Activated naive CD8-positive, alpha-beta T cell (primary cell): ENCODE results near the gene PRKAR1B.
A peak's percentile ranks its signal among the peaks of the same experiment; 100 is the strongest.

Experiments used
- H3K27ac Mint-ChIP-seq: one replicate; pipeline ENCODE4 v1.8.0; 2021; ENCODE audit warnings: mixed read lengths
- H3K27me3 Mint-ChIP-seq: one replicate; pipeline ENCODE4 v1.8.0; 2021; ENCODE audit warnings: mixed read lengths
- H3K36me3 Mint-ChIP-seq: one replicate; pipeline ENCODE4 v1.8.0; 2021; ENCODE audit warnings: mixed read lengths
- H3K4me1 Mint-ChIP-seq: one replicate; pipeline ENCODE4 v1.8.0; 2021; ENCODE audit warnings: low read depth, mixed read lengths
- H3K4me3 Mint-ChIP-seq: one replicate; pipeline ENCODE4 v1.8.0; 2021; ENCODE audit warnings: mild to moderate bottlenecking, mixed read lengths
- H3K9me3 Mint-ChIP-seq: one replicate; pipeline ENCODE4 v1.8.0; 2021; ENCODE audit warnings: low read depth, mixed read lengths

Gene PRKAR1B

GRCh38 chr7:572416-573268 lies 154.4 kb downstream of the PRKAR1B start:
- H3K36me3 Mint-ChIP-seq = peaks cover 6% of the 10 kb centered on the region
- no peaks in the 10 kb centered on the region for H3K27me3 Mint-ChIP-seq
- H3K4me3 Mint-ChIP-seq = no peak overlapping the region
- no peak overlapping the region for H3K27ac Mint-ChIP-seq
- no peaks in the 10 kb centered on the region for H3K9me3 Mint-ChIP-seq
- H3K4me1 Mint-ChIP-seq = no peaks in the 10 kb centered on the region

- Mint-ChIP-seq H3K4me3 (no peak overlapping the region), H3K36me3 (peaks cover 6% of the 10 kb centered on the region), H3K9me3 (no peaks in the 10 kb centered on the region), H3K27ac (no peak overlapping the region), H3K4me1 (no peaks in the 10 kb centered on the region), H3K27me3 (no peaks in the 10 kb centered on the region)
Observed at GRCh38 chr7:571718-572415, 155.2 kb downstream of the PRKAR1B start.

- H3K4me3 Mint-ChIP-seq = no peak overlapping the region
- no peaks in the 10 kb centered on the region for H3K27me3 Mint-ChIP-seq
Observed at GRCh38 chr7:571096-571717, 155.9 kb downstream of the PRKAR1B start.

GRCh38 chr7:570801-571070 lies 156.3 kb downstream of the PRKAR1B start:
- H3K36me3 Mint-ChIP-seq = peaks cover 4% of the 10 kb centered on the region
- no peak overlapping the region for H3K27ac Mint-ChIP-seq
- no peak overlapping the region for H3K4me3 Mint-ChIP-seq
- no peaks in the 10 kb centered on the region for H3K9me3 Mint-ChIP-seq
- no peaks in the 10 kb centered on the region for H3K4me1 Mint-ChIP-seq
- no peaks in the 10 kb centered on the region for H3K27me3 Mint-ChIP-seq

More at GRCh38 chr7:571096-571717, 155.9 kb downstream of the PRKAR1B start:
- Mint-ChIP-seq H3K4me1 (no peaks in the 10 kb centered on the region), H3K36me3 (peaks cover 6% of the 10 kb centered on the region), H3K9me3 (no peaks in the 10 kb centered on the region), H3K27ac (no peak overlapping the region)

GRCh38 chr7:569996-570800 lies 156.9 kb downstream of the PRKAR1B start:
- no peaks in the 10 kb centered on the region for H3K27me3 Mint-ChIP-seq
- H3K27ac Mint-ChIP-seq = no peak overlapping the region
- H3K36me3 Mint-ChIP-seq = peaks cover 3% of the 10 kb centered on the region
- no peak overlapping the region for H3K4me3 Mint-ChIP-seq
- H3K4me1 Mint-ChIP-seq = no peaks in the 10 kb centered on the region
- H3K9me3 Mint-ChIP-seq = no peaks in the 10 kb centered on the region

- Mint-ChIP-seq H3K27me3 (no peaks in the 10 kb centered on the region), H3K9me3 (no peaks in the 10 kb centered on the region), H3K4me3 (no peak overlapping the region), H3K4me1 (no peaks in the 10 kb centered on the region), H3K27ac (no peak overlapping the region), H3K36me3 (no peaks in the 10 kb centered on the region)
Observed at GRCh38 chr7:569071-569855, 157.8 kb downstream of the PRKAR1B start.

GRCh38 chr7:568031-568951 lies 158.8 kb downstream of the PRKAR1B start:
- no peaks in the 10 kb centered on the region for H3K27me3 Mint-ChIP-seq
- H3K36me3 Mint-ChIP-seq = no peaks in the 10 kb centered on the region
- H3K4me1 Mint-ChIP-seq = no peaks in the 10 kb centered on the region
- H3K4me3 Mint-ChIP-seq = no peak overlapping the region
- no peak overlapping the region for H3K27ac Mint-ChIP-seq
- H3K9me3 Mint-ChIP-seq = no peaks in the 10 kb centered on the region

- Mint-ChIP-seq H3K36me3 (no peaks in the 10 kb centered on the region), H3K4me1 (peaks cover 4% of the 10 kb centered on the region), H3K9me3 (no peaks in the 10 kb centered on the region), H3K27ac (no peak overlapping the region), H3K27me3 (no peaks in the 10 kb centered on the region), H3K4me3 (no peak overlapping the region)
Observed at GRCh38 chr7:567305-567883, 159.7 kb downstream of the PRKAR1B start.

- Mint-ChIP-seq H3K27ac (no peak overlapping the region), H3K27me3 (no peaks in the 10 kb centered on the region), H3K36me3 (no peaks in the 10 kb centered on the region), H3K4me1 (peaks cover 4% of the 10 kb centered on the region), H3K4me3 (no peak overlapping the region), H3K9me3 (no peaks in the 10 kb centered on the region)
Observed at GRCh38 chr7:566100-566499, 161.0 kb downstream of the PRKAR1B start.

- Mint-ChIP-seq H3K4me3 (no peak overlapping the region), H3K9me3 (no peaks in the 10 kb centered on the region), H3K4me1 (peaks cover 4% of the 10 kb centered on the region), H3K27ac (no peak overlapping the region), H3K27me3 (no peaks in the 10 kb centered on the region), H3K36me3 (peaks cover 2% of the 10 kb centered on the region)
Observed at GRCh38 chr7:564176-564865, 162.8 kb downstream of the PRKAR1B start.

GRCh38 chr7:563629-564170 lies 163.4 kb downstream of the PRKAR1B start:
- no peaks in the 10 kb centered on the region for H3K9me3 Mint-ChIP-seq
- peaks cover 2% of the 10 kb centered on the region for H3K36me3 Mint-ChIP-seq
- no peak overlapping the region for H3K4me3 Mint-ChIP-seq
- peaks cover 4% of the 10 kb centered on the region for H3K4me1 Mint-ChIP-seq
- no peaks in the 10 kb centered on the region for H3K27me3 Mint-ChIP-seq
- H3K27ac Mint-ChIP-seq = no peak overlapping the region

- H3K36me3 Mint-ChIP-seq = peaks cover 2% of the 10 kb centered on the region
- H3K9me3 Mint-ChIP-seq = no peaks in the 10 kb centered on the region
- H3K4me1 Mint-ChIP-seq = peaks cover 4% of the 10 kb centered on the region
- no peaks in the 10 kb centered on the region for H3K27me3 Mint-ChIP-seq
- peak overlapping the region; percentile 61 for H3K27ac Mint-ChIP-seq
- no peak overlapping the region for H3K4me3 Mint-ChIP-seq
Observed at GRCh38 chr7:562789-563628, 164.1 kb downstream of the PRKAR1B start.
